Kidney capillary endothelial cell (primary cell): ENCODE measurements around the gene HGS.

Experiments used
- DNase-seq: peaks from one replicate; pipeline ENCODE4 v3.0.0-alpha.2; 2018; ENCODE audit warnings: low spot score

Gene HGS

DNA sequence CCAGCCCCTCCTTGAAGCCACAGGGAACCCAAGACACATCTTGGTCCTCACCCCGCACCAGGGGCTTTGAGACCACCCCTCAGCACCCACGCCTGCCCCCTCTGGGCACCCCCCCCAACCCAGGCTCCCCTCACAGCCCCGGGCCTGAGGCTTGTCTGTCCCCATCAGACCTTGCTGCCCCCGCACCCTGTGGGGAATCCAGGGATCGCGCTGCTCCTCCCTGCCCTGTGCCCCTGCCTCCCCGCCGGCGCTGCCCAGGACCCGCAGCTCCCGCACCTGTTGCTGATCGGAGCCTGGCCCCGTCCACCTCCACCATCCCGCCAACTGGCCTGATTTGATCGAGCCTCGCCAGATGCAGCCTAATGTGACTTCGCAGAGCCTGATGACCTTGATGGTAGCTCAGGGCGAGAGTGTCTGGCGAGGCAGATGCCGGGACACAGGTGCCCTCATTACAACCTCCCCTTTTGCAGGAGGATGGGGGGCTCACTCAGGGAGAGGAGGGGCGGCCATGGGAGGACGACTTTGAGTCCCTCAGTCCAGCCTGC, 57.3 kb downstream of the HGS start:
- DNase-seq, result no peak

DNA sequence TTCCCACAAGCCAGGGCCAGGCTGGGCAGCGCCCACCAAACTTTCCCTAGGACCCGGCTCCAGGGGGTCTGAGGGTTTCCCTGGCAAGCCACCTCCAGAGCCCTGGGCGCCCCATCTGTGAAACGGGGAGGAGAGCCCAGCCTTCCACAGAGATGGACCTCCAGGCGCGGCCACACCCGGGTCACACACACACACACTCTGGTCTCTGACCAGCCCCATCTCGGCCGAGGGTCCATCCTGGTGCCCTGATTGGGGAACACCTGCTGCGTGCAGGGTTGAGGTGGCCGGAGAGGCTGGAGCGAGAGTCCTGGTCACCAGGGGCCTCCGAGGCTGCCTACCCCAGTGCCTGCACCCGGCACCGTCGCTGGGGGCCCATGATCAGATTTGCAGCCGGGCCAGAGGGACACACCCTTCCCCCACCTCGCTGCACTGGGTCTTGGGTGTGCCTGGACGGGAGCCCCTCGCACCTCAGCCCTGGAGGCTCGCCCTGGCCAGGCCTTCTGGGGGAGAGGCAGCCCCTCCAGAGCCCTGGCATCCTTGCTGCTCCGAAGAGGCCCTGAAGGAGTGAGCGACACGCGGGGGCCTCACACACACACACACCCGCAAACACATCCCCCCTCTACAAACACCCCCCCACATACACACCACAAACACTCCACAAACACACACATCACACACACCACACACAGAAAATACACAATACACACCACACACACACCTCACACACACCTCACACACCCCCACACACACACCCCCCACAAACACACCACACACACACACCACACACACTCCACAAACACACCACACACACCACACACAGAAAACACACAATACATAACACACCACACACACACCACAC, 58.0 kb downstream of the HGS start:
- DNase-seq, result no peak
